Subcutaneous abdominal adipose tissue (tissue), 5 donors: ENCODE data around the gene GTF3A.

ENCODE experiments used
- H3K27ac ChIP-seq: one replicate; pipeline ENCODE4 v1.7.0; 2013; ENCODE audit warnings: low read depth, mild to moderate bottlenecking, inconsistent platforms, low read length, moderate library complexity
- H3K27me3 ChIP-seq, 5 donors: one replicate each; pipeline ENCODE4 v1.7.0; 2013; ENCODE audit warnings: low read length in 5 of 5, inconsistent platforms in 1 of 5; ENCODE audit not compliant: control insufficient read depth in 5 of 5, insufficient read depth in 4 of 5
- H3K36me3 ChIP-seq, 5 donors: one replicate each; pipeline ENCODE4 v1.7.0; 2013; ENCODE audit warnings: low read length in 5 of 5; ENCODE audit not compliant: control insufficient read depth in 5 of 5, insufficient read depth in 5 of 5
- H3K4me1 ChIP-seq, 5 donors: one replicate each; pipeline ENCODE4 v1.7.0; 2013; ENCODE audit warnings: low read length in 5 of 5, mild to moderate bottlenecking in 3 of 5, moderate library complexity in 1 of 5; ENCODE audit not compliant: control insufficient read depth in 5 of 5, insufficient read depth in 5 of 5
- H3K4me3 ChIP-seq, 5 donors: one replicate each; pipeline ENCODE4 v1.7.0; 2013; ENCODE audit warnings: low read length in 5 of 5, low read depth in 1 of 5
- H3K9ac ChIP-seq, 5 donors: one replicate each; pipeline ENCODE4 v1.7.0; 2013; ENCODE audit warnings: low read length in 5 of 5, mild to moderate bottlenecking in 4 of 5, moderate library complexity in 3 of 5
- H3K9me3 ChIP-seq, 5 donors: one replicate each; pipeline ENCODE4 v1.7.0; 2013; ENCODE audit warnings: low read length in 5 of 5; ENCODE audit not compliant: control insufficient read depth in 5 of 5
- donor health status: healthy.
- donor health status: healthy.
- donor health status: healthy.
- donor health status: healthy.
- donor health status: healthy.

GTF3A gene

DNA sequence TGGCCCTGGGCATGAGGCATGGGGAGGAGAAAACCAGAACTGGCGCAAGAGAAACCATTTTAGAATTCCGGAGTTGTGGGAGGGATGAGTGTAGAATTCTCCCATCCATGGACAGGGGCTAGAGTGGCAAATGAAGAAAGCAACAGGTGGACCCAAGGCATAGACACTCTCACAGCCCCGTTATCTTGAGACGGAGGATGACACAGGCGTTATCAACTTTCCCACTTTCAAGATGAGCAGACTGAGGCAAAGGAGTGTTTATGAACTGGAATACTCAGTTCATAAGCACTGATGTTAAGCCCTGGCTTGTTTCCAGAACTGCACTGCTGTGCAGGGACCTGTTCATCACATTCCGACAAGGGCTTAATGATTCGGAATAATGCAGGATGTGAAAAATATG lies 1.1 kb upstream of the GTF3A start:
- H3K9ac ChIP-seq, result no peak overlapping the region
- H3K4me1 ChIP-seq, result peaks cover 23 to 45% (median 44%) of the 10 kb centered on the region in 5 donors
- peak overlapping the region in 2 of 5 donors; percentile 79 to 93 for H3K4me3 ChIP-seq

GRCh38 chr13:27425158-27425917 lies 919 bp downstream of the GTF3A start:
- peaks cover 8 to 30% (median 20%) of the 10 kb centered on the region in 5 donors for H3K36me3 ChIP-seq
- H3K9me3 ChIP-seq, result no peaks in the 10 kb centered on the region
- H3K4me1 ChIP-seq, result peaks cover 24 to 52% (median 46%) of the 10 kb centered on the region in 5 donors
- H3K27me3 ChIP-seq, result no peaks in the 10 kb centered on the region
- H3K4me3 ChIP-seq, result peak overlapping the region; percentile 66 to 93 (median 82)
- peak overlapping the region; percentile 69 to 89 (median 88) for H3K9ac ChIP-seq
- peak overlapping the region; percentile 93 for H3K27ac ChIP-seq

More for the DNA sequence above, 1.1 kb upstream of the GTF3A start:
- Histone ChIP-seq H3K27me3 (no peaks in the 10 kb centered on the region), H3K27ac (no peak overlapping the region), H3K36me3 (peaks cover 0 to 12% (median 4%) of the 10 kb centered on the region in 5 donors), H3K9me3 (no peaks in the 10 kb centered on the region)

DNA sequence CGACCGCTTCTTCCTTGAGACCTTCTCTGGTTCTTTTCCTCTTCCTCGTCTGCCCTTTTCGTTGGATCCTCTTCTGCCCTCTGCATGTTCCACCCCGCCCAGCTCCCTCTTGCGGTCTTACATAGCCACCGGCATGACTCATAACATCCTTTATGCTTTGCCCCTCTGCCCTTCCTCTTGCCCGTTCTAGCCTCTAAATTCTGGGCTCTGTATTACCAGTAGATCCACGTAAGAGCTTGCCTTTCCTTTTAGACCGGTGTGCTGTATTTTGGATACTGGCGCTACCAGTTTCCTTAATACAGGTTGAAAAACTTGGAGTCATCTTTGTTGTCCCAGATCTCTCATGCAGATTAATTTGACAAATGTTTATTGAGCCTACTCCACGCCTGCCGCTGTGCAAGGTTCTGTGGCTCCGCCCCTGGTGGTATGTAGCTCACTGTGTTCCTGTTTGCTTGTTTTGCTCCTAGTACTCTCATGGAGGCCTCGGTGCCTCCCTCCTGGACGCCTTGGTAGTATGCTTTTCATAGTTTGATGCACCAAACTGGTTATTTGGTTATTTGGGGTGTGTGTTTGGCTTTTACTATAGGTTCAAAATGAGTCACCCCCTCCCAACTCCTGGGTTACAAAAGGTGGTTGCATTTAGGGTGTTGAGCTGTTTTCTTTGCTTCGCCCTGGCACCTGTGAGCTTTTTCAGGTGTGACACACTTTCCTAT lies 1.7 kb downstream of the GTF3A start:
- H3K4me1 ChIP-seq, result peaks cover 24 to 52% (median 46%) of the 10 kb centered on the region in 5 donors
- peak overlapping the region; percentile 66 to 93 (median 82) for H3K4me3 ChIP-seq
- H3K9ac ChIP-seq, result peak overlapping the region; percentile 69 to 89 (median 88)
- H3K27ac ChIP-seq, result peak overlapping the region; percentile 93
- H3K36me3 ChIP-seq, result peaks cover 15 to 38% (median 25%) of the 10 kb centered on the region in 5 donors
- no peaks in the 10 kb centered on the region for H3K27me3 ChIP-seq
- no peaks in the 10 kb centered on the region for H3K9me3 ChIP-seq

DNA sequence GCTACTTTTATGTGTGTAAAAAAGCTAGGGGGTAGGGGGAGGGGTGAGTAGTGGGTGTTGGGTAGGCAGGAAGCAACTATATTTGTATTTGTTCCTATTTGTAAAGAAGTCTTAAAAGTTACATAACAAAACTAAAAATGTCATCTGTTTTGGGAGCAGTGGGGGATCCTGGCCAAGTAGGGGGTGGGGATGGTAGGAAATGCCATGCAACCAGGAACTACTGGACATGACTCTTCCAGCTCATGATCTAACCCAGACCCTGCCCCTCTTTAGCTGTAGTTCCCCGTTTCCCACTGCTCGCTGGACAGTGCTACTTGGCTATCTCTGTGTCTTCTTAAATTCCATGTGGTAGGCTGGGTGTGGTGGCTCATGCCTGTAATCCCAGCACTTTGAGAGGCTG lies 3.2 kb downstream of the GTF3A start:
- no peaks in the 10 kb centered on the region for H3K9me3 ChIP-seq
- H3K4me3 ChIP-seq, result no peak overlapping the region
- no peaks in the 10 kb centered on the region for H3K27me3 ChIP-seq
- peak overlapping the region in 1 of 5 donors; percentile 55 for H3K9ac ChIP-seq
- H3K36me3 ChIP-seq, result peaks cover 24 to 52% (median 38%) of the 10 kb centered on the region in 5 donors
- H3K27ac ChIP-seq, result peak overlapping the region; percentile 93
- H3K4me1 ChIP-seq, result peaks cover 24 to 52% (median 46%) of the 10 kb centered on the region in 5 donors

GRCh38 chr13:27428160-27428559 lies 3.7 kb downstream of the GTF3A start:
- H3K27ac ChIP-seq, result peak overlapping the region; percentile 93
- no peaks in the 10 kb centered on the region for H3K9me3 ChIP-seq
- H3K27me3 ChIP-seq, result no peaks in the 10 kb centered on the region
- H3K36me3 ChIP-seq, result peaks cover 28 to 55% (median 41%) of the 10 kb centered on the region in 5 donors
- no peak overlapping the region for H3K4me3 ChIP-seq
- H3K4me1 ChIP-seq, result peaks cover 24 to 52% (median 46%) of the 10 kb centered on the region in 5 donors
- no peak overlapping the region for H3K9ac ChIP-seq

- H3K27me3 ChIP-seq, result no peaks in the 10 kb centered on the region
- H3K9ac ChIP-seq, result no peak overlapping the region
- peaks cover 52 to 88% (median 74%) of the 10 kb centered on the region in 5 donors for H3K36me3 ChIP-seq
- peaks cover 8 to 19% (median 14%) of the 10 kb centered on the region in 5 donors for H3K4me1 ChIP-seq
- H3K9me3 ChIP-seq, result no peaks in the 10 kb centered on the region
- H3K4me3 ChIP-seq, result no peak overlapping the region
- H3K27ac ChIP-seq, result no peak overlapping the region
Observed at GRCh38 chr13:27432180-27432579, 7.8 kb downstream of the GTF3A start.

- H3K4me1 ChIP-seq, result peaks cover 5 to 13% (median 8%) of the 10 kb centered on the region in 5 donors
- H3K9ac ChIP-seq, result no peak overlapping the region
- H3K27ac ChIP-seq, result no peak overlapping the region
- no peaks in the 10 kb centered on the region for H3K27me3 ChIP-seq
- H3K4me3 ChIP-seq, result no peak overlapping the region
- peaks cover 52 to 86% (median 77%) of the 10 kb centered on the region in 5 donors for H3K36me3 ChIP-seq
- no peaks in the 10 kb centered on the region for H3K9me3 ChIP-seq
Observed at GRCh38 chr13:27432611-27433210, 8.3 kb downstream of the GTF3A start.

DNA sequence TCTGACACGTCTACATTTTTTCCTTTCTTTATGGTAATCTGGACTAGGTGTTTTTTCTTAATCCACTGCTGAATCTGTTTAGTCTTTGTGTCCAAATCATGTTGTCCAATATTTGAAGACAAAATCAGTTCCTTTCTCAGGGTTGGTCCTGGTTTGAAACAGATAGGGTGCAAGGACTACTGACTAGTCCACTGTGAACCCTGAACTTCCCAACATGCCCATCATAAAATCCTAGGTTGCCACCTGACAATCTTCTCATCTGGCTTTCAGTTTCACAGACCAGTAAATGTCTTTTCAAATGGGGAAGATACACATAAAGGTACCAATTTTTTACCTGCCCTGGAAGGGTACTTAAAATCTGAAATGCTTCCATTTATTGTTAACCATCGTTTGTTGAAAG lies 12.7 kb downstream of the GTF3A start:
- Histone ChIP-seq H3K27ac (peak overlapping the region; percentile 19), H3K9ac (no peak overlapping the region), H3K4me3 (no peak overlapping the region), H3K9me3 (no peaks in the 10 kb centered on the region), H3K27me3 (no peaks in the 10 kb centered on the region), H3K4me1 (peaks cover 0 to 8% (median 7%) of the 10 kb centered on the region in 5 donors), H3K36me3 (peaks cover 36 to 70% (median 68%) of the 10 kb centered on the region in 5 donors)

DNA sequence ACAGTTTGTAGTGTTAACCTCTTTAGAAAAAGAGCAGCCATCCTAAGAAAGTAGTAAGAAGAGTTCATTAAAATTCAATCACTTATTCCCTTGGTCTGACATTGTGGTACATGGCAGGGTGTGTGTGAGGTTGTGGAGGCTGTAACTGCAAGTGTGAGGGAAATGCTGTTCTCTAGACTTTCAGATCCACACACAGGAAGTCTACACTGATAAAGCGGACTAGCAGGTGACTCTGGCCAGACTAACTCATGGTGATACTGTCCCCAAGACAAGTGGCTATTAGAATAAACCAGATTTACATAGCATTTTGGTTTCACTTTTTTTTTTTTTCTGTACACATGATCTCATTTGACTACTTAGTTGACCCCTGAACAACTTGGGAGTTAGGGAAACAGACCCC lies 16.0 kb downstream of the GTF3A start:
- H3K9me3 ChIP-seq, result no peaks in the 10 kb centered on the region
- peaks cover 11 to 49% (median 43%) of the 10 kb centered on the region in 5 donors for H3K36me3 ChIP-seq
- H3K4me1 ChIP-seq, result peaks cover 0 to 13% (median 11%) of the 10 kb centered on the region in 5 donors
- H3K4me3 ChIP-seq, result no peak overlapping the region
- H3K27ac ChIP-seq, result no peak overlapping the region
- H3K27me3 ChIP-seq, result no peaks in the 10 kb centered on the region
- H3K9ac ChIP-seq, result no peak overlapping the region
